Ectodermal cell (in vitro differentiated cells): ENCODE measurements around the gene PRM1.

Experiments used
- H3K27ac ChIP-seq: 2 replicates; pipeline ENCODE4 v1.7.0; 2013; ENCODE audit warnings: mild to moderate bottlenecking, low read depth, low read length; ENCODE audit not compliant: insufficient read depth, poor library complexity, severe bottlenecking
- H3K27me3 ChIP-seq: 2 replicates; pipeline ENCODE4 v1.7.0; 2013; ENCODE audit warnings: mild to moderate bottlenecking, low read length; ENCODE audit not compliant: insufficient read depth, control insufficient read depth, poor library complexity, severe bottlenecking
- H3K36me3 ChIP-seq: one replicate; pipeline ENCODE4 v1.7.0; 2013; ENCODE audit warnings: low read length; ENCODE audit not compliant: control insufficient read depth, insufficient read depth
- H3K4me1 ChIP-seq: one replicate; pipeline ENCODE4 v1.7.0; 2013; ENCODE audit warnings: low read length; ENCODE audit not compliant: control insufficient read depth, insufficient read depth
- H3K4me3 ChIP-seq: 2 replicates; pipeline ENCODE4 v1.7.0; 2013; ENCODE audit warnings: low read depth, low read length, control low read depth; ENCODE audit not compliant: insufficient read depth
- H3K9me3 ChIP-seq: 2 replicates; pipeline ENCODE4 v1.7.0; 2013; ENCODE audit warnings: mild to moderate bottlenecking, low read length, moderate library complexity; ENCODE audit not compliant: control insufficient read depth
- WGBS, 2 experiments: methylation state at CpG; one replicate each; pipeline ENCODE4 v1.1.7; 2013; ENCODE audit warnings: missing lambda C conversion rate in 2 of 2; 5-methylcytosine and 5-hydroxymethylcytosine counted together

PRM1 gene

DNA sequence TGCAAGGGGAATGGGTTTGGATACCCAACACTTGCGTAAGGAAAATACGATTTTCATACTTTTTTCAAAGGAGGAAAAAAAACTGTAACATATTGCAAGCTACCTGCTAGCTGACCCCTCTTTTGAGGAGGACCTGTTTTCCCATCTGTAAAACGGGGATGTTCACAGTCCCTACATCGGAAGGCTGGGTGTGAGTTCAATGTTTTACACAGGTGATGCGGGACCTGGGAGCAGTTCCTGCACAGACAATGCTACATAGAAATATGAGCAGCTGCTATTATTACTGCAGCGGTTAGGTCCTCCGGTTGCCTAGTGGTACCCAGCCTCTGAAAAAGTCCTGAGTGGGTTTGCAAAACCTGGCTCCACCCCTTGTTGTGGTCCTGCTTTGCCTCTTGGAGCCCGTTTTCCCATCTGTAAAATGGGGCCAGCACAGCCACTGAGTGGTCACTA is 28.6 kb downstream of the PRM1 start:
- Histone ChIP-seq H3K4me3 (no peak overlapping the region), H3K27me3 (peaks cover 21% of the 10 kb centered on the region), H3K36me3 (no peaks in the 10 kb centered on the region), H3K9me3 (no peaks in the 10 kb centered on the region), H3K27ac (no peak overlapping the region), H3K4me1 (peaks cover 10% of the 10 kb centered on the region)
- 94 to 95% methylated on average over 8 of the region's 8 CpGs for WGBS, 2 experiments

DNA sequence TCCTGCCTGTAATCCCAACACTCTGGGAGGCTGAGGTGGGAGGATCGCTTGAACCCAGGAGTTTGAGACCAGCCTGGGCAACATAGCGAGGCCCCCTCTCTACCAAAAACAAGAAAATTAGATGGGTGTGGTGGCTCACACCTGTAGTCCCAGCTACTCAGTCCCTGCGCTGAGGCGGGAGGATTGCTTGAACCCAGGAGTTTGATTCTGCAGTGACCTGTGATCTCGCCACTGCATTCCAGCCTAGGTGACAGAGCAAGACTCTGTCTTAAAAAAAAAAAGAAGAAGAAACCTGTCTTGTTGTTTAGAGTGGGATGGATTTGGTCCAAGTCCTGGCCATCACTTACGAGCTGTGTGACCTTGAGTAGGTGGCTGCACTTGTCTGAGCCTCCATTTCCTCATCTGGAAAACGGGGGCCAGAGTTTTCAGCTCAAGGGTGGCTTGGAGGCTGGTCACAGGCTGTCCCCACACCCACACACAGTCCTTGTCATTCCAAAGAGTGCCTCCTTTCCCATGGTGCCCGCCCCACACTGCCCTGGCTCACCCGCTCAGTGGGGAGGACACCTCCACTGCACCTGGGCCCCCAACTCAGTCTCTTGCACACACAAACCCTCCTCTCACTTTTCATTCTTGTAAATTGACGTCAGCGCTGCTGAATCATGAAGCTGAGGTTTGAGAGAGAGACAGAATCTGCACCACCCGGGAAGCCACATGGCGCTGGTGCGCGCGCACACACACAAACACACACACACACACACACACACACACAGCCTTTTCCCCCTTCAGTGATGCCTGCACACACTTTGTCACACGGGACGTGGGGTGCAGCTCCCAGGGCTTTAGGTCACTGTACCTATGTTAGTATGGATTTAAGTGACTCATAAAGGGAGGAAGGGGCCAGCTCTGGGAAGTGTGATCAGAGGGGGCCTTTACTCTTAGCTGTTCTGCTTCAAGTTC is 29.3 kb downstream of the PRM1 start:
- Histone ChIP-seq H3K27ac (no peak overlapping the region), H3K27me3 (peaks cover 17% of the 10 kb centered on the region), H3K4me1 (peaks cover 7% of the 10 kb centered on the region), H3K36me3 (no peaks in the 10 kb centered on the region), H3K9me3 (no peaks in the 10 kb centered on the region), H3K4me3 (no peak overlapping the region)
- 91 to 93% methylated on average over 18 of the region's 18 CpGs for WGBS, 2 experiments

DNA sequence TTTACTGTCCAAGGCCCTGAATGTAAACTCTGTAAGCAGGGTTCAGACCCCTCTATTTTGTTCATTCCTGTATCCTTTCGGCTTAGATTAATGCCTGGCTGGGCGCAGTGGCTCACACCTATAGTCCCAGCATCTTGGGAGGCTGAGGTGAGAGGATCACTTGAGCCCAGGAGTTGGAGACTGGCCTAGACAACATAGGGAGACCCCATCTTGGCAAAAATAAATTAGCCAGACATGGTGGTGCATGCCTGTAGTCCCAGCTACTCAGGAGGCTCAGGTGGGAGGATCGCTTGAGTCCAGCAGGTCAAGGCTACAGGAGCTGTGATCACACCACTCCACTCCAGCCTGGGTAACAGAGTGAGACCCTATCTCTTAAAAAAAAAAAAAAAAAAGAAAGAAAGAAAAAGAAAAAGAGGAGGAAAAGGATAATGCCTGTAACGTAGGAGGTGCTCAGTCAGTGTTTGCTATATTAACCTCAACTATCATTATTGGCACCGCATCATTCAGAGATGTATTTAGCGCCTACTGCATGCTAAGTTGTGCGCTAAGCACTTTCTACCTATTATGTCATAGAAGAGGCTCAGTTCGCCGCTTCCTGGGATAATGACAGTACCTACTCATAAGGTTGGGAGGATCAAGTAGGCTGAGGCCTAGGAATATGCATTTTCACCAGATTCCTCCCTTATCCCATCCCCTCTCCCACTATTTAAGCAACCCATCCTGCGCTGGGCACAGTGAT is 30.2 kb downstream of the PRM1 start:
- 93 to 95% methylated on average over 10 of the region's 10 CpGs for WGBS, 2 experiments
- Histone ChIP-seq H3K4me3 (no peak overlapping the region), H3K9me3 (no peaks in the 10 kb centered on the region), H3K36me3 (no peaks in the 10 kb centered on the region), H3K27ac (no peak overlapping the region), H3K4me1 (peaks cover 6% of the 10 kb centered on the region), H3K27me3 (peaks cover 14% of the 10 kb centered on the region)

- no peak overlapping the region for H3K27ac ChIP-seq
- peaks cover 10% of the 10 kb centered on the region for H3K27me3 ChIP-seq
- H3K4me1 ChIP-seq = peaks cover 11% of the 10 kb centered on the region
- H3K4me3 ChIP-seq = no peak overlapping the region
- no peaks in the 10 kb centered on the region for H3K9me3 ChIP-seq
- WGBS, 2 experiments = 83 to 84% methylated on average over 16 of the region's 16 CpGs
- no peaks in the 10 kb centered on the region for H3K36me3 ChIP-seq
Observed at GRCh38 chr16:11250091-11250785, 30.9 kb downstream of the PRM1 start.

GRCh38 chr16:11249233-11250061 is 31.7 kb downstream of the PRM1 start:
- H3K36me3 ChIP-seq = no peaks in the 10 kb centered on the region
- H3K27ac ChIP-seq = no peak overlapping the region
- 94 to 95% methylated on average over 63 of the region's 63 CpGs for WGBS, 2 experiments
- peaks cover 12% of the 10 kb centered on the region for H3K4me1 ChIP-seq
- H3K27me3 ChIP-seq = peaks cover 2% of the 10 kb centered on the region
- H3K9me3 ChIP-seq = no peaks in the 10 kb centered on the region
- H3K4me3 ChIP-seq = no peak overlapping the region

GRCh38 chr16:11248133-11248532 is 33.0 kb downstream of the PRM1 start:
- 92 to 95% methylated on average over 8 of the region's 8 CpGs for WGBS, 2 experiments
- Histone ChIP-seq H3K27me3 (no peaks in the 10 kb centered on the region), H3K4me3 (no peak overlapping the region), H3K4me1 (peaks cover 10% of the 10 kb centered on the region), H3K27ac (no peak overlapping the region), H3K9me3 (no peaks in the 10 kb centered on the region), H3K36me3 (no peaks in the 10 kb centered on the region)

DNA sequence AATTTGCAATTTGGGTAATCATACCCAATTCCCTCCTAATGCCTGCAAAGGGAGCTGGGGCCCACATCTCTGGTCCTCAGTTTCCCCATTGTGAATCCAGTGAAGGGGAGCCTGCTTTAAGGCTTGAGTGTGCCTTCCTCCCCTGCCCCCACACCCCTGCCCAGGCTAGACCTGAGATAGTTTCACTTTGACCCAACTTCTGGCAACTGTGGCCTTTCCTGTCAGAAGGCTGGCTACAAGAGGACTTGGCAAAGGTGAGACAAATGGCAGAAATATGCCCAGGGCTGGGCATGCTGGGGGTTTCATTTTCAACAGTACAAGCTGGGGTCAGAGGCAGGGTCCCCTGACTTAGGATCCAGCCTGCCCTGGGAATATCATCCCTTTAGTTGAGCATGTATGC is 35.1 kb downstream of the PRM1 start:
- Histone ChIP-seq H3K4me1 (peaks cover 6% of the 10 kb centered on the region), H3K36me3 (no peaks in the 10 kb centered on the region), H3K27ac (no peak overlapping the region), H3K9me3 (no peaks in the 10 kb centered on the region), H3K4me3 (no peak overlapping the region), H3K27me3 (no peaks in the 10 kb centered on the region)

DNA sequence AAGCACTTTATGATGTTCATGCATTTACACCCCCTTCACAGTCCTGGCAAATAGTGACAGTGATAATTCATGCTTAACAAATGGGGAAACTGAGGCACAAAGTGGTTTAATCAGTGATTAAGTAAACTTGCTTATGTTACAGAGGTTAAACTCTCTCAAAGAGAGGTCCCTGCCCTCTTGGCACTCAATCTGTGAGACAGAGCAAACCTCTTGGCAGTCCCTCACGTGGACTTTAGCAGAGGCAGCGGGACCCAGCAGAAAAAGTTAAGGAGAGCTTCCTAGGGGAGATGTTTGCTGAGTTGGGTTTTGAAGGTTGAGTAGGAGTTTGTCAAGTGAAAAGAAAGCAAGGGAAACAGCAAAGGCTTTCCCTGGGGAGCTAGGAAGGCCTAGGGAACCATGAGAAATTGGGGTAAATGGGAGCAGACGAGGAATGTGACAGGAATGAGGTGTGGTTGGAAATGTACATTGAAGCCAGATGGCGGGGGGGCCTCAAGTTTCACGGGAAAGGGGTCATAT is 35.9 kb downstream of the PRM1 start:
- Histone ChIP-seq H3K27ac (no peak overlapping the region), H3K9me3 (no peaks in the 10 kb centered on the region), H3K4me3 (no peak overlapping the region), H3K4me1 (peaks cover 6% of the 10 kb centered on the region), H3K27me3 (no peaks in the 10 kb centered on the region), H3K36me3 (no peaks in the 10 kb centered on the region)
- 85 to 89% methylated on average over 5 of the region's 5 CpGs for WGBS, 2 experiments

GRCh38 chr16:11242658-11243057 is 38.5 kb downstream of the PRM1 start:
- Histone ChIP-seq H3K27ac (no peak overlapping the region), H3K36me3 (no peaks in the 10 kb centered on the region), H3K27me3 (no peaks in the 10 kb centered on the region), H3K4me3 (no peak overlapping the region), H3K9me3 (no peaks in the 10 kb centered on the region), H3K4me1 (peaks cover 6% of the 10 kb centered on the region)
- WGBS, 2 experiments = 88 to 90% methylated on average over 12 of the region's 12 CpGs
